ENCODE data around the gene SEMG1.

SEMG1 gene

GRCh38 chr20:45258664-45259063 is 51.8 kb downstream of the SEMG1 start:
- TF ChIP-seq, protein P1, sequence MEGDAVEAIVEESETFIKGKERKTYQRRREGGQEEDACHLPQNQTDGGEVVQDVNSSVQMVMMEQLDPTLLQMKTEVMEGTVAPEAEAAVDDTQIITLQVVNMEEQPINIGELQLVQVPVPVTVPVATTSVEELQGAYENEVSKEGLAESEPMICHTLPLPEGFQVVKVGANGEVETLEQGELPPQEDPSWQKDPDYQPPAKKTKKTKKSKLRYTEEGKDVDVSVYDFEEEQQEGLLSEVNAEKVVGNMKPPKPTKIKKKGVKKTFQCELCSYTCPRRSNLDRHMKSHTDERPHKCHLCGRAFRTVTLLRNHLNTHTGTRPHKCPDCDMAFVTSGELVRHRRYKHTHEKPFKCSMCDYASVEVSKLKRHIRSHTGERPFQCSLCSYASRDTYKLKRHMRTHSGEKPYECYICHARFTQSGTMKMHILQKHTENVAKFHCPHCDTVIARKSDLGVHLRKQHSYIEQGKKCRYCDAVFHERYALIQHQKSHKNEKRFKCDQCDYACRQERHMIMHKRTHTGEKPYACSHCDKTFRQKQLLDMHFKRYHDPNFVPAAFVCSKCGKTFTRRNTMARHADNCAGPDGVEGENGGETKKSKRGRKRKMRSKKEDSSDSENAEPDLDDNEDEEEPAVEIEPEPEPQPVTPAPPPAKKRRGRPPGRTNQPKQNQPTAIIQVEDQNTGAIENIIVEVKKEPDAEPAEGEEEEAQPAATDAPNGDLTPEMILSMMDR (IDR thresholded peaks at IDR 0.05; ENCODE audit: control insufficient read depth, insufficient read depth, low read depth, low read length, missing control alignments), result no peak
- no peak for DNase-seq (ENCODE audit: low read depth)
- H3K4me3 ChIP-seq (ENCODE audit: control insufficient read depth, low read depth, low read length), result no peak overlapping the region

Measured in AG09309 (cell line).